H9 (cell line): ENCODE results near the gene KICS2. TPM values are rescaled to one million over a fixed set of nuclear protein-coding genes. Genes with fewer than 3 reads are reported as not detected.

Source experiments
- DNase-seq: peaks from one replicate; pipeline ENCODE4 v3.0.0-alpha.2; 2017
- H2AFZ ChIP-seq: one replicate; pipeline ENCODE4 v1.6.1; 2013; ENCODE audit warnings: mild to moderate bottlenecking, low read length, control low read depth, moderate library complexity
- H2AK5ac ChIP-seq: 2 replicates; pipeline ENCODE4 v1.6.1; 2013; ENCODE audit warnings: low read length, control low read depth, mixed read lengths; ENCODE audit not compliant: insufficient read length
- H2BK120ac ChIP-seq: one replicate; pipeline ENCODE4 v1.6.1; 2013; ENCODE audit warnings: low read depth, mild to moderate bottlenecking, low read length, control low read depth, inconsistent platforms; ENCODE audit not compliant: poor library complexity, severe bottlenecking
- H2BK12ac ChIP-seq: 2 replicates; pipeline ENCODE4 v1.6.1; 2013; ENCODE audit warnings: low read length, control low read depth, mixed read lengths, low read depth; ENCODE audit not compliant: insufficient read length
- H2BK15ac ChIP-seq: 2 replicates; pipeline ENCODE4 v1.6.1; 2013; ENCODE audit warnings: low read depth, low read length, control low read depth
- H2BK20ac ChIP-seq: one replicate; pipeline ENCODE4 v1.6.1; 2013; ENCODE audit warnings: low read depth, mild to moderate bottlenecking, low read length, control low read depth, inconsistent platforms; ENCODE audit not compliant: poor library complexity, severe bottlenecking
- H2BK5ac ChIP-seq: 2 replicates; pipeline ENCODE4 v1.6.1; 2013; ENCODE audit warnings: low read length, control low read depth, mixed read lengths; ENCODE audit not compliant: insufficient read length
- H3K14ac ChIP-seq: 2 replicates; pipeline ENCODE4 v1.6.1; 2013; ENCODE audit warnings: low read length, control low read depth; ENCODE audit not compliant: insufficient read depth
- H3K18ac ChIP-seq: 2 replicates; pipeline ENCODE4 v1.6.1; 2013; ENCODE audit warnings: low read depth, mild to moderate bottlenecking, mixed read lengths, low read length, control low read depth; ENCODE audit not compliant: insufficient read length
- H3K23ac ChIP-seq: 2 replicates; pipeline ENCODE4 v1.6.1; 2013; ENCODE audit warnings: low read length, control low read depth, mixed read lengths, low read depth; ENCODE audit not compliant: insufficient read length
- H3K23me2 ChIP-seq: 2 replicates; pipeline ENCODE4 v1.6.1; 2013; ENCODE audit warnings: low read depth, mild to moderate bottlenecking, mixed read lengths, low read length, control low read depth; ENCODE audit not compliant: insufficient read length, poor library complexity, severe bottlenecking
- H3K27ac ChIP-seq: 2 replicates; pipeline ENCODE4 v1.5.1; 2013; ENCODE audit warnings: low read length, control low read depth, mixed read lengths, low read depth; ENCODE audit not compliant: insufficient read length
- H3K27me3 ChIP-seq: 2 replicates; pipeline ENCODE4 v1.6.1; 2013; ENCODE audit warnings: low read length, control low read depth, inconsistent platforms; ENCODE audit not compliant: insufficient read depth
- H3K4ac ChIP-seq: 2 replicates; pipeline ENCODE4 v1.6.1; 2013; ENCODE audit warnings: low read depth, mild to moderate bottlenecking, control low read depth, inconsistent platforms, low read length, moderate library complexity
- H3K4me1 ChIP-seq: 2 replicates; pipeline ENCODE4 v1.6.1; 2013; ENCODE audit warnings: low read length, control low read depth, inconsistent platforms; ENCODE audit not compliant: insufficient read depth
- H3K4me2 ChIP-seq: 2 replicates; pipeline ENCODE4 v1.6.1; 2013; ENCODE audit warnings: low read length, control low read depth, mixed read lengths; ENCODE audit not compliant: insufficient read length, insufficient read depth
- H3K56ac ChIP-seq: 2 replicates; pipeline ENCODE4 v1.6.1; 2013; ENCODE audit warnings: low read depth, mild to moderate bottlenecking, mixed read lengths, low read length, control low read depth; ENCODE audit not compliant: insufficient read length
- H3K79me1 ChIP-seq: 2 replicates; pipeline ENCODE4 v1.6.1; 2013; ENCODE audit warnings: low read depth, mild to moderate bottlenecking, moderate library complexity, low read length, control low read depth, inconsistent platforms; ENCODE audit not compliant: insufficient read depth, poor library complexity, severe bottlenecking
- H3K79me2 ChIP-seq: 2 replicates; pipeline ENCODE4 v1.6.1; 2013; ENCODE audit warnings: low read length, control low read depth, inconsistent platforms; ENCODE audit not compliant: insufficient read depth
- H3K9ac ChIP-seq: 2 replicates; pipeline ENCODE4 v1.6.1; 2013; ENCODE audit warnings: low read length, control low read depth, mixed read lengths; ENCODE audit not compliant: insufficient read length; ENCODE audit errors: extremely low read depth
- H3K9me3 ChIP-seq: one replicate; pipeline ENCODE4 v1.6.1; 2013; ENCODE audit warnings: low read depth, low read length, inconsistent platforms; ENCODE audit not compliant: control insufficient read depth
- H3T11ph ChIP-seq: one replicate; pipeline ENCODE4 v1.6.1; 2013; ENCODE audit warnings: mild to moderate bottlenecking, low read length, control low read depth, inconsistent platforms
- H4K20me1 ChIP-seq: one replicate; pipeline ENCODE4 v1.6.1; 2013; ENCODE audit not compliant: control insufficient read depth, insufficient read length, insufficient read depth
- H4K5ac ChIP-seq: 2 replicates; pipeline ENCODE4 v1.6.1; 2013; ENCODE audit warnings: low read depth, mild to moderate bottlenecking, mixed read lengths, low read length, control low read depth; ENCODE audit not compliant: insufficient read length
- H4K8ac ChIP-seq: replicated peaks from 2 replicates; pipeline ENCODE4 v1.6.1; 2013; ENCODE audit warnings: low read length, control low read depth, mixed read lengths, low read depth; ENCODE audit not compliant: insufficient read length
- H4K91ac ChIP-seq: 2 replicates; pipeline ENCODE4 v1.6.1; 2013; ENCODE audit warnings: low read depth, mild to moderate bottlenecking, moderate library complexity, mixed read lengths, low read length, control low read depth; ENCODE audit not compliant: insufficient read length
- H3K27ac Mint-ChIP-seq, 3 experiments: 2 replicates in 2 of 3; 3 replicates in 1 of 3; pipeline ENCODE4 v1.8.0; 2020 to 2021; ENCODE audit warnings: mixed read lengths in 3 of 3, mild to moderate bottlenecking in 1 of 3, moderate library complexity in 1 of 3
- H3K27me3 Mint-ChIP-seq: 2 replicates; pipeline ENCODE4 v1.8.0; 2021; ENCODE audit warnings: low read depth, mild to moderate bottlenecking, moderate library complexity, mixed read lengths
- H3K36me3 Mint-ChIP-seq, 3 experiments: 2 replicates in 2 of 3; 3 replicates in 1 of 3; pipeline ENCODE4 v1.8.0; 2020 to 2021; ENCODE audit warnings: low read depth in 3 of 3, mixed read lengths in 3 of 3; ENCODE audit not compliant: insufficient read depth in 1 of 3
- H3K4me1 Mint-ChIP-seq, 2 experiments: 2 replicates each; pipeline ENCODE4 v1.8.0; 2020; ENCODE audit warnings: mixed read lengths in 2 of 2
- H3K4me3 Mint-ChIP-seq, 2 experiments: 2 replicates in 1 of 2; 3 replicates in 1 of 2; pipeline ENCODE4 v1.8.0; 2020 to 2021; ENCODE audit warnings: mild to moderate bottlenecking in 2 of 2, mixed read lengths in 2 of 2, moderate library complexity in 1 of 2
- H3K9me3 Mint-ChIP-seq, 2 experiments: 2 replicates in 1 of 2; 3 replicates in 1 of 2; pipeline ENCODE4 v1.8.0; 2020; ENCODE audit warnings: mild to moderate bottlenecking in 2 of 2, mixed read lengths in 2 of 2, moderate library complexity in 1 of 2
- WGBS: extraction: QIAGEN DNeasy Blood & Tissue Kit; methylation state at CpG from one replicate; pipeline ENCODE4 v1.1.7; 2013; ENCODE audit warnings: missing lambda C conversion rate, low lambda C conversion rate, mixed read lengths; ENCODE audit not compliant: insufficient read length; ENCODE audit errors: extremely low coverage; 5-methylcytosine and 5-hydroxymethylcytosine counted together
- total RNA-seq: library from RNA; stranded (reverse); gene quantifications from 2 replicates; pipeline ENCODE4 v1.2.1, GENCODE V29; 2021
- TF ChIP-seq, protein P1 (sequence below): fragments of 200-600 bp; sonication (generic); conservative IDR thresholded peaks from 3 replicates; pipeline ENCODE4 v1.8.0; 2021; ENCODE audit warnings: antibody characterized with exemption, mild to moderate bottlenecking

KICS2 gene
- total RNA-seq, 1 experiment from 2014 or later: 7.3 TPM

- H3K23me2 ChIP-seq: no peaks in the 10 kb centered on the region
- no peak overlapping the region for H3K4ac ChIP-seq
- Mint-ChIP-seq H3K36me3 (no peaks in the 10 kb centered on the region), H3K4me1 (0 out of 4 replicates have a peak, but pooled peaks cover 0 to 4% of the 10 kb centered on the region in 2 experiments), H3K4me3 (no peak overlapping the region), H3K27me3 (no peaks in the 10 kb centered on the region; the same call in 1 of the 2 replicates), H3K27ac (no peak overlapping the region), H3K9me3 (no peaks in the 10 kb centered on the region; a peak in 1 of 5 replicates)
- WGBS: no CpG with 5 or more reads among the region's 3 CpGs
- TF ChIP-seq, protein P1, sequence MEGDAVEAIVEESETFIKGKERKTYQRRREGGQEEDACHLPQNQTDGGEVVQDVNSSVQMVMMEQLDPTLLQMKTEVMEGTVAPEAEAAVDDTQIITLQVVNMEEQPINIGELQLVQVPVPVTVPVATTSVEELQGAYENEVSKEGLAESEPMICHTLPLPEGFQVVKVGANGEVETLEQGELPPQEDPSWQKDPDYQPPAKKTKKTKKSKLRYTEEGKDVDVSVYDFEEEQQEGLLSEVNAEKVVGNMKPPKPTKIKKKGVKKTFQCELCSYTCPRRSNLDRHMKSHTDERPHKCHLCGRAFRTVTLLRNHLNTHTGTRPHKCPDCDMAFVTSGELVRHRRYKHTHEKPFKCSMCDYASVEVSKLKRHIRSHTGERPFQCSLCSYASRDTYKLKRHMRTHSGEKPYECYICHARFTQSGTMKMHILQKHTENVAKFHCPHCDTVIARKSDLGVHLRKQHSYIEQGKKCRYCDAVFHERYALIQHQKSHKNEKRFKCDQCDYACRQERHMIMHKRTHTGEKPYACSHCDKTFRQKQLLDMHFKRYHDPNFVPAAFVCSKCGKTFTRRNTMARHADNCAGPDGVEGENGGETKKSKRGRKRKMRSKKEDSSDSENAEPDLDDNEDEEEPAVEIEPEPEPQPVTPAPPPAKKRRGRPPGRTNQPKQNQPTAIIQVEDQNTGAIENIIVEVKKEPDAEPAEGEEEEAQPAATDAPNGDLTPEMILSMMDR: no peak
- no peak overlapping the region for H4K5ac ChIP-seq
- H2AK5ac ChIP-seq: no peak overlapping the region
- H3K27me3 ChIP-seq: no peaks in the 10 kb centered on the region
- H3K4me2 ChIP-seq: no peak overlapping the region
- H3K27ac ChIP-seq: no peak overlapping the region
- no peak overlapping the region for H3K9ac ChIP-seq
- H4K91ac ChIP-seq: no peak overlapping the region
- no peak overlapping the region for H3T11ph ChIP-seq
- no peak overlapping the region for H3K14ac ChIP-seq
- no peaks in the 10 kb centered on the region for H3K4me1 ChIP-seq
- no peaks in the 10 kb centered on the region for H3K79me1 ChIP-seq
- no peak overlapping the region for H3K23ac ChIP-seq
- no peak overlapping the region for H2BK120ac ChIP-seq
- no peak overlapping the region for H2BK20ac ChIP-seq
- no peak overlapping the region for H3K18ac ChIP-seq
- H3K9me3 ChIP-seq: no peaks in the 10 kb centered on the region
- H3K56ac ChIP-seq: no peak overlapping the region
- no peak overlapping the region for H2AFZ ChIP-seq
- no peak for DNase-seq
- no peak overlapping the region for H4K8ac ChIP-seq
- H4K20me1 ChIP-seq: no peaks in the 10 kb centered on the region
- H2BK15ac ChIP-seq: no peak overlapping the region
- H2BK5ac ChIP-seq: no peak overlapping the region
- H2BK12ac ChIP-seq: no peak overlapping the region
- H3K79me2 ChIP-seq: no peaks in the 10 kb centered on the region
Observed at GRCh38 chr12:64252681-64253080, 30.6 kb upstream of the KICS2 start.
